K562 (cell line): Measurements from ENCODE around the gene KCTD15. TPM values are rescaled to one million over a fixed set of nuclear protein-coding genes. Genes with fewer than 3 reads are reported as not detected.

ENCODE experiments used
- ATAC-seq: fragments of 200-7000 bp; cut with Tn5 transposase; 3 replicates; pipeline ENCODE4 v1.9.1; 2020; ENCODE audit warnings: moderate library complexity
- BruUV-seq: library from RNA; stranded (reverse); fragments of 400-500 nt; replicated peaks from 2 replicates; lab custom pipeline; 2021; lab: Mats Ljungman, UMichigan
- CTCF ChIA-PET: fragments of 300-600 bp; formaldehyde crosslinking; extraction: SDS; loops from one replicate; lab custom pipeline; 2021; ENCODE audit warnings: low intra/inter-chr PET ratio; lab: Yijun Ruan, JAX
- POLR2A ChIA-PET: fragments of 300-600, 350-650 bp; sonication (Branson Sonifier 250); formaldehyde crosslinking; extraction: SDS; loops from one replicate; lab custom pipeline; 2021; ENCODE audit warnings: antibody characterized with exemption, inconsistent platforms; lab: Yijun Ruan, JAX
- DNase-seq, 4 experiments: peaks; one replicate each; pipeline versions ENCODE4 v3.0.0 to v3.0.0-alpha.2; 2011 to 2018; ENCODE audit warnings: low spot score in 3 of 4, mixed read lengths in 3 of 4; ENCODE audit errors: extremely low read depth in 1 of 4
- FAIRE-seq: peaks from 2 replicates; lab custom pipeline; 2011; peaks lifted over from hg19 to GRCh38; lab: Jason Lieb, UNC
- H2AFZ ChIP-seq: 2 replicates; pipeline ENCODE4 v1.6.0; 2011; ENCODE audit warnings: low read depth, low read length, control low read depth, inconsistent platforms
- H3K27ac ChIP-seq: fragments of 200-600 bp; 3 replicates; pipeline ENCODE4 v1.8.0; 2011; ENCODE audit warnings: low read depth, mild to moderate bottlenecking, control low read depth, inconsistent platforms, low read length, moderate library complexity, mixed read lengths; ENCODE audit errors: extremely low read depth
- H3K27me3 ChIP-seq, 2 experiments: fragments of 300-600 bp in 1 of 2; 2 replicates in 1 of 2; 3 replicates in 1 of 2; pipeline versions ENCODE4 v1.6.0 to v1.8.0; 2011; ENCODE audit warnings: inconsistent platforms in 2 of 2, low read length in 2 of 2, mild to moderate bottlenecking in 1 of 2, mixed read lengths in 1 of 2, moderate library complexity in 1 of 2; ENCODE audit not compliant: control insufficient read depth in 2 of 2, insufficient read depth in 2 of 2
- H3K36me3 ChIP-seq: fragments of 300-600 bp; 3 replicates; pipeline ENCODE4 v1.8.0; 2011; ENCODE audit warnings: mild to moderate bottlenecking, low read length, inconsistent platforms; ENCODE audit not compliant: control insufficient read depth, insufficient read depth
- H3K4me1 ChIP-seq, 2 experiments: fragments of 200-600 bp in 1 of 2; replicated peaks in 1 of 2; 2 replicates in 1 of 2; 3 replicates in 1 of 2; pipeline versions ENCODE4 v1.5.1 to v1.8.0; 2011; ENCODE audit warnings: inconsistent platforms in 2 of 2, low read length in 2 of 2, mild to moderate bottlenecking in 1 of 2, mixed read lengths in 1 of 2, moderate library complexity in 1 of 2; ENCODE audit not compliant: control insufficient read depth in 2 of 2, insufficient read depth in 2 of 2
- H3K4me2 ChIP-seq: 2 replicates; pipeline ENCODE4 v1.6.1; 2011; ENCODE audit warnings: low read length, control low read depth, inconsistent platforms, mixed read lengths; ENCODE audit not compliant: insufficient read depth
- H3K4me3 ChIP-seq: fragments of 200-600 bp; sonication (generic), shearing (Covaris generic); 2 replicates; pipeline ENCODE4 v1.5.1; 2016; ENCODE audit warnings: control low read depth, inconsistent platforms
- H3K79me2 ChIP-seq: fragments of 200-600 bp; 3 replicates; pipeline ENCODE4 v1.8.0; 2011; ENCODE audit warnings: low read length, inconsistent platforms; ENCODE audit not compliant: control insufficient read depth, insufficient read depth
- H3K9ac ChIP-seq, 2 experiments: 2 replicates each; pipeline versions ENCODE4 v1.6.0 to v1.6.1; 2011; ENCODE audit warnings: low read depth in 2 of 2, low read length in 2 of 2, control low read depth in 1 of 2, inconsistent platforms in 1 of 2, mild to moderate bottlenecking in 1 of 2, mixed read lengths in 1 of 2; ENCODE audit not compliant: insufficient read depth in 1 of 2
- H3K9me1 ChIP-seq: one replicate; pipeline ENCODE4 v1.6.0; 2011; ENCODE audit warnings: inconsistent platforms, mild to moderate bottlenecking, low read length, moderate library complexity; ENCODE audit not compliant: control insufficient read depth, insufficient read depth
- H3K9me3 ChIP-seq: replicated peaks from 2 replicates; pipeline ENCODE4 v1.5.1; 2011; ENCODE audit warnings: low read depth, low read length, inconsistent platforms; ENCODE audit not compliant: control insufficient read depth, insufficient read depth
- H4K20me1 ChIP-seq: replicated peaks from 2 replicates; pipeline ENCODE4 v1.6.1; 2011; ENCODE audit warnings: low read length, inconsistent platforms, mixed read lengths; ENCODE audit not compliant: control insufficient read depth, insufficient read depth
- ARID4B ChIP-seq: sonication (generic); formaldehyde crosslinking; IDR thresholded peaks from 2 replicates; pipeline ENCODE4 v1.8.0; 2022; ENCODE audit warnings: mild to moderate bottlenecking, missing genetic modification reagents
- CBX8 ChIP-seq: fragments of 200-600 bp; sonication (generic); IDR thresholded peaks from 2 replicates; pipeline ENCODE4 v1.6.1; 2012; ENCODE audit warnings: borderline replicate concordance, mixed run types, low read depth, mild to moderate bottlenecking, moderate library complexity, mixed read lengths, low read length, control low read depth, inconsistent platforms; ENCODE audit not compliant: poor library complexity, severe bottlenecking; ENCODE audit errors: extremely low read depth
- ELF4 ChIP-seq: fragments of 450-650 bp; formaldehyde crosslinking; IDR thresholded peaks from 2 replicates; pipeline ENCODE4 v1.4.0; 2022; ENCODE audit warnings: missing genetic modification characterization
- MCM7 ChIP-seq, 2 experiments: fragments of 450-650 bp; IDR thresholded peaks; 2 replicates each; pipeline ENCODE4 v1.6.1; 2016 to 2018
- SRSF9 ChIP-seq: fragments of 200-400 bp; formaldehyde crosslinking; IDR thresholded peaks from 2 replicates; pipeline ENCODE4 v1.6.1; 2017; ENCODE audit warnings: low read depth, low read length, borderline replicate concordance
- STAT5A ChIP-seq: IDR thresholded peaks from 2 replicates; pipeline ENCODE4 v1.6.1; 2012; ENCODE audit warnings: low read length, inconsistent platforms, borderline replicate concordance
- TAF1 ChIP-seq: IDR thresholded peaks from 2 replicates; pipeline ENCODE4 v1.6.1; 2011; ENCODE audit warnings: mild to moderate bottlenecking, low read length, moderate library complexity; ENCODE audit not compliant: insufficient read depth, control insufficient read depth, severe bottlenecking; ENCODE audit errors: extremely low read depth
- TBP ChIP-seq: optimal IDR thresholded peaks from 2 replicates; pipeline ENCODE3; 2011; ENCODE audit warnings: low read depth, low read length, improper control_type of control experiment
- ZBTB8A ChIP-seq: fragments of 450-650 bp; IDR thresholded peaks from 2 replicates; pipeline ENCODE4 v1.6.1; 2018; ENCODE audit warnings: mild to moderate bottlenecking, moderate library complexity; ENCODE audit not compliant: partially characterized antibody
- ZNF212 ChIP-seq: fragments of 450-650 bp; formaldehyde crosslinking; IDR thresholded peaks from 2 replicates; pipeline ENCODE4 v1.4.0; 2020; ENCODE audit warnings: mild to moderate bottlenecking
- ZNF311 ChIP-seq: fragments of 250-450 bp; sonication (Bioruptor Pico); IDR thresholded peaks from 2 replicates; pipeline ENCODE4 v1.4.0; 2020; ENCODE audit warnings: mild to moderate bottlenecking, moderate library complexity
- ZNF583 ChIP-seq: fragments of 250-450 bp; sonication (Bioruptor Pico); IDR thresholded peaks from 2 replicates; pipeline ENCODE4 v1.4.0; 2020
- WGBS: fragments of 100-300 bp; shearing (Covaris generic); methylation state at CpG from one replicate; pipeline ENCODE4 v1.1.6; 2016; ENCODE audit warnings: low coverage, mixed read lengths; ENCODE audit not compliant: insufficient coverage; ENCODE audit errors: missing lambda C conversion rate; 5-methylcytosine and 5-hydroxymethylcytosine counted together
- in situ Hi-C: fragments of 300-500 bp; cut with MboI; formaldehyde crosslinking; loops from 4 replicates; pipeline ENCODE4 v1.15.0; 2018; ENCODE audit warnings: inconsistent platforms, mixed read lengths
- intact Hi-C: fragments of 100-400 bp; cut with micrococcal nuclease; formaldehyde crosslinking; loops from 2 replicates; pipeline ENCODE4 v1.14.2; 2022
- polyA plus RNA-seq, 8 experiments: library from polyadenylated mRNA; depleted of rRNA in 4 of 8; stranded (reverse) in 5 of 8; unstranded in 3 of 8; fragments of >200 nt; fragmentation: Nextera tagmentation in 2 of 8; fragmentation: Illumina TruSeq in 1 of 8; extraction: Ambion mirVana in 2 of 8; extraction: Trizol in 1 of 8; gene quantifications; 2 replicates each; pipeline versions ENCODE4 v1.2.1 to v1.2.3, GENCODE V29; 2011 to 2014; ENCODE audit warnings: inconsistent platforms in 1 of 8, missing spikeins in 1 of 8
- total RNA-seq, 7 experiments: library from RNA; depleted of rRNA in 6 of 7; stranded (reverse); fragments of >200 nt in 6 of 7; fragmentation: Illumina TruSeq in 2 of 7; extraction: Trizol in 2 of 7; gene quantifications; 2 replicates each; pipeline versions ENCODE4 v1.2.1 to v1.2.3, GENCODE V29; 2011 to 2021; ENCODE audit warnings: low replicate concordance in 1 of 7
- TF ChIP-seq, protein P1 (sequence below), 2 experiments: fragments of 150-350 bp in 1 of 2; IDR thresholded peaks; 2 replicates each; pipeline ENCODE4 v1.6.1; 2012 to 2016; ENCODE audit warnings: low read depth in 2 of 2, low read length in 2 of 2, mild to moderate bottlenecking in 1 of 2, moderate library complexity in 1 of 2

Gene KCTD15
- total and polyA plus RNA-seq, 9 of the 15 experiments (the other 6 are each of a cell fraction or from before 2014, with no cell fraction given) = 1.7 to 49.0 (median 11.8) TPM

DNA sequence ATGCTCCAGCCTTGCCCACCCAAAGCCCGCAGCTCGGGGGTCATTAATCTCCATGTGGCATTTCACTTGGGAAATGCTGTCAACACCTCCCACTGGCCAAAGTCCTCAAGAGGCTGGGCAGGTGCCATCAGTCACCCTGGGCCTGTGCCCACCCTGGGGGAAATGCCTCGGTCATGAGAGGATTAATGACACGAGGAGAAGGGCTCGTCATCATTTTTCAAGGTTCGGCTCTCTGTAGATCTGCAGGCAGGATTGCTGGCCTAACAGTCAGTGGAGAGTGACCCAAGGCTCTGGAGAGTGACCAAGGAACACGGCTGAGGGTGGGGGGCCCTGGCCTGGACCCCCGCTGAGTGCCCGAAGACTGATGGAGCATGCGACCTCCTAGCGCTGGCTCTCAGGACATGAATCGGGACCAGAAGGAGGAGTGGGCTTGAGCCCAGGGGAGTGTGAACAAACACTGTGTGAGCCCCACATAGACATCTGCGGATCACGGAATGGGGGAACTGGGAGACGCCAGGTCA is 15.2 kb upstream of the KCTD15 start:
- Histone ChIP-seq H3K9me1 (no peaks in the 10 kb centered on the region), H3K79me2 (no peaks in the 10 kb centered on the region), H3K36me3 (no peaks in the 10 kb centered on the region), H3K9ac (no peak overlapping the region), H4K20me1 (peaks cover 25% of the 10 kb centered on the region), H3K4me2 (no peak overlapping the region), H3K9me3 (no peaks in the 10 kb centered on the region), H3K27ac (no peak overlapping the region), H2AFZ (no peak overlapping the region), H3K4me1 (peaks cover 0 to 20% of the 10 kb centered on the region in 2 experiments; a peak in 2 of 5 replicates), H3K4me3 (no peak overlapping the region), H3K27me3 (peaks cover 23 to 49% of the 10 kb centered on the region in 2 experiments; a peak in 4 of 5 replicates)
- intact Hi-C loops = no loop called here
- DNase-seq (no peak), ATAC-seq (no peak), FAIRE-seq (no peak)
- WGBS = 7% methylated on average over 11 of the region's 15 CpGs
- no TSS peak for BruUV-seq
- CTCF ChIA-PET = interaction anchor here (1.4 kb wide), 1 partner anchor 315 kb away, joined by 6 read pairs; no protein-coding TSS in a partner anchor
- POLR2A ChIA-PET = interaction anchor here (0.6 to 0.8 kb wide), 2 partner anchors 15 to 572 kb away, joined by 3 to 4 read pairs; partner anchors contain the start of gene KCTD15
- in situ Hi-C loops = loop anchor here (5.0 kb wide), 2 partner anchors 311 to 926 kb away; no protein-coding TSS in a partner anchor
- TF ChIP-seq ELF4 (no peak), TAF1 (no peak), ZBTB8A (no peak), ZNF311 (CRISPR knock-in tag) (no peak), CBX8 (no peak), ZNF212 (CRISPR knock-in tag) (no peak), ZNF583 (no peak), SRSF9 (no peak), TBP (no peak), STAT5A (no peak), ARID4B (CRISPR knock-in tag) (no peak), MCM7 (IDR thresholded peaks at IDR 0.05) (no peak)
- TF ChIP-seq, protein P1, sequence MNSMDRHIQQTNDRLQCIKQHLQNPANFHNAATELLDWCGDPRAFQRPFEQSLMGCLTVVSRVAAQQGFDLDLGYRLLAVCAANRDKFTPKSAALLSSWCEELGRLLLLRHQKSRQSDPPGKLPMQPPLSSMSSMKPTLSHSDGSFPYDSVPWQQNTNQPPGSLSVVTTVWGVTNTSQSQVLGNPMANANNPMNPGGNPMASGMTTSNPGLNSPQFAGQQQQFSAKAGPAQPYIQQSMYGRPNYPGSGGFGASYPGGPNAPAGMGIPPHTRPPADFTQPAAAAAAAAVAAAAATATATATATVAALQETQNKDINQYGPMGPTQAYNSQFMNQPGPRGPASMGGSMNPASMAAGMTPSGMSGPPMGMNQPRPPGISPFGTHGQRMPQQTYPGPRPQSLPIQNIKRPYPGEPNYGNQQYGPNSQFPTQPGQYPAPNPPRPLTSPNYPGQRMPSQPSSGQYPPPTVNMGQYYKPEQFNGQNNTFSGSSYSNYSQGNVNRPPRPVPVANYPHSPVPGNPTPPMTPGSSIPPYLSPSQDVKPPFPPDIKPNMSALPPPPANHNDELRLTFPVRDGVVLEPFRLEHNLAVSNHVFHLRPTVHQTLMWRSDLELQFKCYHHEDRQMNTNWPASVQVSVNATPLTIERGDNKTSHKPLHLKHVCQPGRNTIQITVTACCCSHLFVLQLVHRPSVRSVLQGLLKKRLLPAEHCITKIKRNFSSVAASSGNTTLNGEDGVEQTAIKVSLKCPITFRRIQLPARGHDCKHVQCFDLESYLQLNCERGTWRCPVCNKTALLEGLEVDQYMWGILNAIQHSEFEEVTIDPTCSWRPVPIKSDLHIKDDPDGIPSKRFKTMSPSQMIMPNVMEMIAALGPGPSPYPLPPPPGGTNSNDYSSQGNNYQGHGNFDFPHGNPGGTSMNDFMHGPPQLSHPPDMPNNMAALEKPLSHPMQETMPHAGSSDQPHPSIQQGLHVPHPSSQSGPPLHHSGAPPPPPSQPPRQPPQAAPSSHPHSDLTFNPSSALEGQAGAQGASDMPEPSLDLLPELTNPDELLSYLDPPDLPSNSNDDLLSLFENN (IDR thresholded peaks at IDR 0.05; ENCODE audit: low read depth in 2 of 2, low read length in 2 of 2) = no peak
